Progenitor cell of endocrine pancreas (in vitro differentiated cells): ENCODE results near the gene TMEM140. TPM values are rescaled to one million over a fixed set of nuclear protein-coding genes. Genes with fewer than 3 reads are reported as not detected.

Experiments used
- DNase-seq: peaks from one replicate; pipeline ENCODE4 v3.0.0; 2021; ENCODE audit warnings: low spot score; ENCODE audit not compliant: unreplicated experiment
- H3K27ac Mint-ChIP-seq: 2 replicates; pipeline ENCODE4 v1.8.0; 2021; ENCODE audit warnings: mild to moderate bottlenecking, moderate library complexity, mixed read lengths
- H3K27me3 Mint-ChIP-seq: 2 replicates; pipeline ENCODE4 v1.8.0; 2021; ENCODE audit warnings: mixed read lengths
- H3K36me3 Mint-ChIP-seq: 2 replicates; pipeline ENCODE4 v1.8.0; 2022; ENCODE audit warnings: mixed read lengths; ENCODE audit not compliant: insufficient read depth
- H3K4me1 Mint-ChIP-seq: 2 replicates; pipeline ENCODE4 v1.8.0; 2021; ENCODE audit warnings: low read depth, mixed read lengths
- H3K4me3 Mint-ChIP-seq: 2 replicates; pipeline ENCODE4 v1.8.0; 2021; ENCODE audit warnings: low read depth, mild to moderate bottlenecking, moderate library complexity, mixed read lengths
- H3K9me3 Mint-ChIP-seq: 2 replicates; pipeline ENCODE4 v1.8.0; 2021; ENCODE audit warnings: low read depth, mixed read lengths
- total RNA-seq: library from RNA; stranded (reverse); gene quantifications from 2 replicates; pipeline ENCODE4 v1.2.1, GENCODE V29; 2021
- TF ChIP-seq, protein P1 (sequence below): fragments of 200-600 bp; sonication (generic); IDR thresholded peaks from one replicate; pipeline ENCODE4 v1.5.0; 2021; ENCODE audit warnings: antibody characterized with exemption, mild to moderate bottlenecking; ENCODE audit not compliant: unreplicated experiment

The TMEM140 gene
- total RNA-seq, 1 donor from 2014 or later: 0.14 TPM

DNA sequence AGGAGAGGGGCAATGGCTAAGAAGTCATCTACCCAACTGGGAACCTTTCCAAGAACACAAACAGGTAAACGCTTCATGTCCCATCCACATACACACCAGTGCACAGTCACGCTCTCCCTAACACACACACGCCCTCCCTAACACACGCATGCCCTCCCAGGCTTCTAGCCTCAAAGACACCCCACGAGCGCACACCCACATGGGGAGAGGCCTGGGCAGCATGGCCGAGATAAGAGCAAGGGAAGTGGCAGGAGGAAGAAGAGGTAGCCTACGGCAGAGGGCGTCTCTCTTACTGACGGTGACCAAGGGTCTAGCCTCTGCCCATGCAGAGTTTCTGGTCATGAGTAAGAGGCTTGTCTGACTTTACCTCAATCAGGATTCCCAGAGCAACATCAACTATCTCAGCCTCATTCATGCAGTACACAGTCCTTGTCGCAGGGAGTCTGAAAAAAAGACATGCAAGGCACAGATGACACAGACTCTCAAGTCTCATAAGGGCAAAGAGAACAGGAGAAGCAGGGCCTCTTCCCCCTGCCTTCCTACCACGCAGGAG is 19.6 kb downstream of the TMEM140 start:
- H3K9me3 Mint-ChIP-seq: peaks cover 2% of the 10 kb centered on the region
- no peaks in the 10 kb centered on the region for H3K27me3 Mint-ChIP-seq
- H3K4me1 Mint-ChIP-seq: peaks cover 25% of the 10 kb centered on the region
- no peak overlapping the region for H3K27ac Mint-ChIP-seq
- no peak for DNase-seq
- peak overlapping the region; percentile 9 for H3K4me3 Mint-ChIP-seq
- TF ChIP-seq, protein P1, sequence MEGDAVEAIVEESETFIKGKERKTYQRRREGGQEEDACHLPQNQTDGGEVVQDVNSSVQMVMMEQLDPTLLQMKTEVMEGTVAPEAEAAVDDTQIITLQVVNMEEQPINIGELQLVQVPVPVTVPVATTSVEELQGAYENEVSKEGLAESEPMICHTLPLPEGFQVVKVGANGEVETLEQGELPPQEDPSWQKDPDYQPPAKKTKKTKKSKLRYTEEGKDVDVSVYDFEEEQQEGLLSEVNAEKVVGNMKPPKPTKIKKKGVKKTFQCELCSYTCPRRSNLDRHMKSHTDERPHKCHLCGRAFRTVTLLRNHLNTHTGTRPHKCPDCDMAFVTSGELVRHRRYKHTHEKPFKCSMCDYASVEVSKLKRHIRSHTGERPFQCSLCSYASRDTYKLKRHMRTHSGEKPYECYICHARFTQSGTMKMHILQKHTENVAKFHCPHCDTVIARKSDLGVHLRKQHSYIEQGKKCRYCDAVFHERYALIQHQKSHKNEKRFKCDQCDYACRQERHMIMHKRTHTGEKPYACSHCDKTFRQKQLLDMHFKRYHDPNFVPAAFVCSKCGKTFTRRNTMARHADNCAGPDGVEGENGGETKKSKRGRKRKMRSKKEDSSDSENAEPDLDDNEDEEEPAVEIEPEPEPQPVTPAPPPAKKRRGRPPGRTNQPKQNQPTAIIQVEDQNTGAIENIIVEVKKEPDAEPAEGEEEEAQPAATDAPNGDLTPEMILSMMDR: no peak
- H3K36me3 Mint-ChIP-seq: peaks cover 24% of the 10 kb centered on the region

DNA sequence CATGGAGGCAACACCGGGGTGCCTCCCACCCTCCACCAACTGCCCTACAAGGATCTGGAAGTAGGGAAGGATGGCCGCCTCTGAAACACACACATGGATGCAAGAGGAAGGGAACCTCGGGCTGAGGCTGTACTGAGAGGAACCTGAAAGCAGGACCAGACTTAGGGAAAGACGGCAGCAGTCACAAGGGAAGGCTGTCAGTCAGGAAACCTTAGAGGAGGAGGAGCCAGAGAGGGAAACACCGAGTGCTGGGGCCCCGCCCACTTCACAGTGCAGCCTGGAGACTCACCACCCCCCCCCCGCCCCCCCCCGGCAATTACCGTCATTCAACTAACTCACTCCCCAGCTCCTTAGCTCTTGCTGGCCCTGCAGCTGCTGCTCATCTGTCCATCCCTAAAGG is 20.1 kb downstream of the TMEM140 start:
- Mint-ChIP-seq H3K4me3 (peak overlapping the region; percentile 9), H3K36me3 (peaks cover 19% of the 10 kb centered on the region), H3K4me1 (peaks cover 25% of the 10 kb centered on the region)

DNA sequence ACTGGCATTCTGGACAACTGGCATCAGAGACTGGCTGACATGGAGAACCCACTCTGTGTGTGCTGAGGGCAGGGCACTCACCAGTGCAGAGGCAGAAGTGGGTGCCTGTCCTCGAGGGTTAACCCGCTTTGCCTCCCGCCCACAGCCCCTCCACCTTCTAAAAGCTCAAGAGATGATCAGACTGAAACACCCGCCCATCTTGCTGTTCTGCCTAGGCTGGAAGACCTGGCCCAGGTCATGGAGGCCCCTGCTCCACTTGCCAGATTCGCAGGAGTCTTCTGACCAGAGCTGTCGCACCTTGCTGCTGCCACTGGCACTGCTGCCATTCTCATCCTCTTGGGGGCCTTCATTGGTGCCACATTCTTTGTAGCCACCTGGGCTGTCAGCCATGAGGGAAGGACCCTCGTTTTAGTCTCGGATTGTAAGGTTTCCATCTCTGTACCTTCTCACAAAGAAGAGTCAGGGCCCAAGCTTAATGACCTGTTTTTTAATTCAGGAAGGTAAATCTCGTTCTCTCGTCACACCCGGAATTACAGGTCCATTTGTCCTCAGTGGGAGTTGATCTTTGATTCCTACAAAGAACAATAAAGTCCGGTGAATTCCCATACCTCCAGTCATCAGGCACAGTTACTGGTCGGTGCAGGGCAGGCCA is 20.7 kb downstream of the TMEM140 start:
- TF ChIP-seq, protein P1: no peak
- peaks cover 25% of the 10 kb centered on the region for H3K4me1 Mint-ChIP-seq
- H3K27ac Mint-ChIP-seq: peak overlapping the region; percentile 45
- H3K4me3 Mint-ChIP-seq: peak overlapping the region; percentile 87
- no peak for DNase-seq
- no peaks in the 10 kb centered on the region for H3K9me3 Mint-ChIP-seq
- H3K36me3 Mint-ChIP-seq: peaks cover 18% of the 10 kb centered on the region
- no peaks in the 10 kb centered on the region for H3K27me3 Mint-ChIP-seq

More for the DNA sequence above, 20.1 kb downstream of the TMEM140 start:
- no peaks in the 10 kb centered on the region for H3K27me3 Mint-ChIP-seq
- H3K9me3 Mint-ChIP-seq: no peaks in the 10 kb centered on the region
- no peak overlapping the region for H3K27ac Mint-ChIP-seq
- DNase-seq: no peak
- TF ChIP-seq, protein P1: no peak

DNA sequence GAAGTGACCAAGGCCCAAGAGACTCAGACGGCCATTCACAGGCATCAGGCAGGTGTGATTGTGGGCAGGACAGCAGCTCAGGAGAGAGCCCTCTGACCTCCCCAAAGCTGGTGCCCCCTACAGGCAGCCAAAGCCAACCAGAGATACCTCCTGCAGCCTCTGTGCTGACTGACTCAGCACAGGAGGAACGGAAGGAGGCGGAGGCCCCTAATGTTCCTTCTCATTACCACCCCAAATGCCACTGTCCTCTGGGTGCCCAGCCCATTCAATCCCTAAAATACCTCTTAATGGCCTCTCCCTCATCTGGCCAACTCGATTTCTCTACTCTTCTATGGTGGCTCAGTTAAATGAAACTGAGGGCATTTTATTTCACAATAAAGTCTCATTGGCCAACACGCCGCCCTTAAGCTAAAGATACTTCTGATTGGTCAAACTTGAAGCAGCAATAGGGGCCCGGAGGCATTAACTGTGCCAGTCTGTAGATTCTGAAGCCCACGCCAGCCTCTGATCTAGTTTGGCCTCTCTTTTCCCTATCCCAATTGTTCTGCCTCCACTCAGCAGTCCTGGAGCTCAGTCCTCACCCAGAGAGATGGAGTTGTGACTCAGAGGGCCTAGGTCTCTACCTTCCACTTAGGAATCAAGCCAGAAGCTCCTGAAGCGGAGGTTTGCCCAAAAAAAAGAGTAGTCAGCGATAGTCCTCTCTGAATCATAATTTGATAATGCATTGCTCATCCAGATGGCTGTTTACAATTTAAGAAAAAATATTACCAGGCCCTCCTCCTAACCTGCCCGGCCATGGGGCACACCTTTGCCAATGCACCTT is 21.5 kb downstream of the TMEM140 start:
- Mint-ChIP-seq H3K4me3 (peak overlapping the region; percentile 87), H3K4me1 (peaks cover 25% of the 10 kb centered on the region), H3K27me3 (no peaks in the 10 kb centered on the region), H3K36me3 (peaks cover 14% of the 10 kb centered on the region), H3K9me3 (no peaks in the 10 kb centered on the region), H3K27ac (peak overlapping the region; percentile 92)
- TF ChIP-seq, protein P1: peak; percentile 55
- DNase-seq: no peak

DNA sequence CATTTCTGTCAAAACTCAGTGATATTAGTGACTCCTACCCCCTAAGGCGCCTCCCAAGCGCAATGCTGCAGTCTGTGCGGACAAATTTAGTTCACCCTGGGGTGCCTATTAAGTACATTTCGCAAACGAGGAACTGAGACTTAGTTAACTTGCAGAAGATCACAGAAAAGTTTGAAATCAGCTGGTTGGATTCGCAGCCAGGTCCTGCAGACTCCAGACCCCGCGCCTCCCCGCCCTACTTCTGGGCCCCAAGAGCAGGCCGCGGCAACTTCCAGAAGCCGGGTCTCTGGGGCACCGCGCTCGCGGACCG is 22.0 kb downstream of the TMEM140 start:
- H3K4me1 Mint-ChIP-seq: peaks cover 25% of the 10 kb centered on the region

More for the DNA sequence above, 22.0 kb downstream of the TMEM140 start:
- TF ChIP-seq, protein P1: no peak
- H3K36me3 Mint-ChIP-seq: peaks cover 14% of the 10 kb centered on the region
- DNase-seq: no peak
- peak overlapping the region; percentile 92 for H3K27ac Mint-ChIP-seq
- H3K27me3 Mint-ChIP-seq: no peaks in the 10 kb centered on the region
- no peaks in the 10 kb centered on the region for H3K9me3 Mint-ChIP-seq
- H3K4me3 Mint-ChIP-seq: peak overlapping the region; percentile 87
